Tibial artery (tissue), 4 donors: ENCODE results near the gene NRP2.

Experiments used
- DNase-seq, 2 donors: peaks; one replicate each; pipeline ENCODE4 v3.0.0-alpha.2; 2019
- H3K27ac ChIP-seq, 2 donors: fragments of 200-600 bp; sonication (generic) in 1 of 2; 1 replicate in 1 of 2; 2 replicates in 1 of 2; pipeline ENCODE4 v1.5.1; 2018 to 2019; ENCODE audit warnings: mild to moderate bottlenecking in 1 of 2
- H3K27me3 ChIP-seq, 2 donors: fragments of 200-600 bp; sonication (generic) in 1 of 2; one replicate each; pipeline versions ENCODE4 v1.5.1 to v1.6.0; 2016 to 2019
- H3K36me3 ChIP-seq, 3 donors: fragments of 200-600 bp; sonication (generic) in 2 of 3; one replicate each; pipeline ENCODE4 v1.5.1; 2016 to 2019; ENCODE audit warnings: mild to moderate bottlenecking in 2 of 3
- H3K4me1 ChIP-seq, 4 donors: fragments of 200-600 bp; sonication (generic) in 2 of 4; 1 replicate in 3 of 4; 2 replicates in 1 of 4; pipeline ENCODE4 v1.5.1; 2016 to 2019
- H3K4me3 ChIP-seq, 2 donors: fragments of 200-600 bp; sonication (generic) in 1 of 2; 1 replicate in 1 of 2; 2 replicates in 1 of 2; pipeline ENCODE4 v1.5.1; 2018 to 2019; ENCODE audit warnings: mild to moderate bottlenecking in 2 of 2
- H3K9me3 ChIP-seq, 3 donors: fragments of 200-600 bp; sonication (generic) in 1 of 3; one replicate each; pipeline ENCODE4 v1.5.1; 2016 to 2019
- CTCF ChIP-seq, 2 experiments: fragments of 200-600 bp in 1 of 2; fragments of 450-650 bp in 1 of 2; IDR thresholded peaks; one replicate each; pipeline ENCODE4 v1.5.1; 2017 to 2019; ENCODE audit warnings: antibody characterized with exemption in 2 of 2, mild to moderate bottlenecking in 1 of 2, moderate library complexity in 1 of 2
- intact Hi-C: fragments of 100-400 bp; cut with DNase I; formaldehyde crosslinking; loops from one replicate; pipeline ENCODE4 v1.15.0; 2023; ENCODE audit warnings: low total_unique reads

Gene NRP2

DNA sequence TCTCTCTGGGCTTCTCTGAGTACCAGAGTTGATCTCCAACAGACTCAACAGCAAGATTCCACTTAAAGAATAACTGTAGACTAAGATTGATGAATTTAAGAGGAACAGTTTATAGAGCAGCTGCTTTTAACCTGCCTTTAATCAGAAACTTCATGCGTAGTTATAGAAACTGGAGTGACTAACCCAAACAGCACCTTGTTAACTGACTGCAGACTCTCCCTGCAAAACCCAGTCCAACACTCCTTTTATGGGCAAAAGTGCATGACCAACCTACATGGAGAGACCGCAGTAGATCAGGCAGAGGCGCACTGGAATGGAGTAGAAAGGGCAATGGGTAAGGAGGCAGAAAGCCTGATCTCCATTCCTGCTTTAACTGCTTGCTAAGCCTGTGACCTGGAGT is 110.6 kb downstream of the NRP2 start:
- no peak overlapping the region for H3K4me3 ChIP-seq
- no peak for DNase-seq
- TF ChIP-seq CTCF (IDR thresholded peaks at IDR 0.05) = no peak
- H3K9me3 ChIP-seq = no peaks in the 10 kb centered on the region
- H3K36me3 ChIP-seq = peaks cover 0 to 21% (median 18%) of the 10 kb centered on the region in 3 donors
- H3K27ac ChIP-seq = no peak overlapping the region
- intact Hi-C loops = no loop called here
- no peaks in the 10 kb centered on the region for H3K4me1 ChIP-seq
- no peaks in the 10 kb centered on the region for H3K27me3 ChIP-seq

- no peaks in the 10 kb centered on the region for H3K27me3 ChIP-seq
- H3K9me3 ChIP-seq = peaks cover 2 to 12% (median 8%) of the 10 kb centered on the region in 3 donors
- DNase-seq = no peak
- H3K4me1 ChIP-seq = peaks cover 0 to 12% (median 5%) of the 10 kb centered on the region in 4 donors
- TF ChIP-seq CTCF (IDR thresholded peaks at IDR 0.05) = no peak
- H3K4me3 ChIP-seq = no peak overlapping the region
- H3K36me3 ChIP-seq = peaks cover 0 to 21% (median 18%) of the 10 kb centered on the region in 3 donors
- H3K27ac ChIP-seq = no peak overlapping the region
- intact Hi-C loops = no loop called here
Measured at GRCh38 chr2:205796805-205797313, 114.6 kb downstream of the NRP2 start.

DNA sequence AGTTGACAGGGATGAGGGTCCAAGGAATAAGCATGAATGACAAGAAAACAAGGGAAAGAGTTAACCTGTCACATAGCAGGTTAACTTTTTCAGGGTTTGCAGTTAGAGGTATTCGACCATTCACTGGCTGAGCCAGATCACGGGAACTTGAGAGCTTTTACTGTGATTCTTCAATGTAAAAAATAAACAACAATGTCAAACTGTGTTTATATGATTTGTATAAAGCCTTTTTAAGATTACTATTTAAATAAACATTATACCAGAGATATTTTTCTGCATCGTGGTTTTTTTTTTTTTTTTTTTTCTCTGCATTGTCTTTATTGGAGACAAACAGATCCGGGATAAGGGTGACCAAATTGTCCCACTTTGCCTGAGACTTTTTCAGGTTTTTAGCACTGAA is 115.6 kb downstream of the NRP2 start:
- intact Hi-C loops = no loop called here
- Histone ChIP-seq H3K27me3 (no peaks in the 10 kb centered on the region), H3K4me3 (no peak overlapping the region), H3K4me1 (peaks cover 0 to 12% (median 5%) of the 10 kb centered on the region in 4 donors), H3K27ac (no peak overlapping the region), H3K36me3 (peaks cover 0 to 21% (median 14%) of the 10 kb centered on the region in 3 donors), H3K9me3 (peaks cover 2 to 12% (median 8%) of the 10 kb centered on the region in 3 donors)
- no peak for DNase-seq
- TF ChIP-seq CTCF (IDR thresholded peaks at IDR 0.05) = no peak

DNA sequence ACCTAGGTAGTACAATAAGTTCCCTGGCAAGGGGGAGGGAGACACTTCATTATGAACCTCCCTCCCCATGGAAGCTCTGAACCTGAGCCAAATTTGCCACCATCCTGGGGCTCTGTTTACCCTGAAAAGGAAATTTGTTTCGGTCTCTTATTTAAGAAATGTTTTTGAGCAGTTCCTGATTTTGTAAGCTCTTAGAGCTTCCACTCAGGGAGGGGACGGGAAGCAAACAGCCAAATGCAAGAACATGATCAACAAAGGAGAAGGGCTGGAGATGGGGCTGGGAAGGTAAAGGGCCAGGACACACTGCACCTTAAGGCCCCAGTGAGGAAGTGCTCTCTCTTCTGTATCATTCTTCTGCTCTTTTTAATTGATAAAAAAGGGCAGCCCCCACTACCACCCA is 117.9 kb downstream of the NRP2 start:
- no peak overlapping the region for H3K4me3 ChIP-seq
- H3K27me3 ChIP-seq = no peaks in the 10 kb centered on the region
- intact Hi-C loops = no loop called here
- peaks cover 2 to 12% (median 8%) of the 10 kb centered on the region in 3 donors for H3K9me3 ChIP-seq
- H3K4me1 ChIP-seq = peaks cover 0 to 12% (median 5%) of the 10 kb centered on the region in 4 donors
- H3K36me3 ChIP-seq = peaks cover 0 to 11% (median 9%) of the 10 kb centered on the region in 3 donors
- H3K27ac ChIP-seq = no peak overlapping the region
- no peak for DNase-seq
- no peak for TF ChIP-seq CTCF (IDR thresholded peaks at IDR 0.05)

GRCh38 chr2:205800773-205801172 is 118.5 kb downstream of the NRP2 start:
- no peaks in the 10 kb centered on the region for H3K27me3 ChIP-seq
- intact Hi-C loops = no loop called here
- H3K4me3 ChIP-seq = no peak overlapping the region
- peaks cover 0 to 12% (median 5%) of the 10 kb centered on the region in 4 donors for H3K4me1 ChIP-seq
- no peak for TF ChIP-seq CTCF (IDR thresholded peaks at IDR 0.05)
- H3K27ac ChIP-seq = no peak overlapping the region
- no peak for DNase-seq
- peaks cover 0 to 9% (median 6%) of the 10 kb centered on the region in 3 donors for H3K36me3 ChIP-seq
- H3K9me3 ChIP-seq = peaks cover 2 to 12% (median 8%) of the 10 kb centered on the region in 3 donors
